Nephron progenitor cell (in vitro differentiated cells): ENCODE measurements around the gene LGALS7B.
"Not testable (repeated sequence)": the region's sequence is repeated elsewhere in the genome, so short reads cannot be mapped to it uniquely, and the experiment has no call there.

Experiments used
- DNase-seq: peaks from one replicate; pipeline ENCODE4 v3.0.0; 2021
- H3K27ac Mint-ChIP-seq: 2 replicates; pipeline ENCODE4 v1.8.0; 2021; ENCODE audit warnings: mild to moderate bottlenecking, moderate library complexity, mixed read lengths
- H3K27me3 Mint-ChIP-seq: 2 replicates; pipeline ENCODE4 v1.8.0; 2021; ENCODE audit warnings: mild to moderate bottlenecking, low read depth, mixed read lengths; ENCODE audit not compliant: poor library complexity
- H3K36me3 Mint-ChIP-seq: 2 replicates; pipeline ENCODE4 v1.8.0; 2021; ENCODE audit warnings: low read depth, mixed read lengths
- H3K4me1 Mint-ChIP-seq: 2 replicates; pipeline ENCODE4 v1.8.0; 2021; ENCODE audit warnings: mixed read lengths
- H3K4me3 Mint-ChIP-seq: 2 replicates; pipeline ENCODE4 v1.8.0; 2021; ENCODE audit warnings: mild to moderate bottlenecking, moderate library complexity, mixed read lengths
- H3K9me3 Mint-ChIP-seq: 2 replicates; pipeline ENCODE4 v1.8.0; 2021; ENCODE audit warnings: mild to moderate bottlenecking, moderate library complexity, mixed read lengths
- CTCF ChIP-seq: fragments of 200-600 bp; sonication (generic); IDR thresholded peaks from 2 replicates; pipeline ENCODE4 v1.5.0; 2021; ENCODE audit warnings: antibody characterized with exemption

LGALS7B gene

GRCh38 chr19:38769635-38770211 lies 19.3 kb upstream of the LGALS7B start:
- Mint-ChIP-seq H3K36me3 (no peaks in the 10 kb centered on the region), H3K27me3 (peaks cover 4% of the 10 kb centered on the region), H3K9me3 (peaks cover 4% of the 10 kb centered on the region), H3K4me3 (no peak overlapping the region), H3K27ac (no peak overlapping the region), H3K4me1 (peaks cover 11% of the 10 kb centered on the region)
- DNase-seq, result peak; percentile 87
- TF ChIP-seq CTCF, result peak; percentile 74

GRCh38 chr19:38770228-38770948 lies 18.6 kb upstream of the LGALS7B start:
- not testable (repeated sequence) for H3K9me3 Mint-ChIP-seq, H3K36me3 Mint-ChIP-seq, DNase-seq, H3K27me3 Mint-ChIP-seq, H3K4me3 Mint-ChIP-seq, H3K27ac Mint-ChIP-seq
- H3K4me1 Mint-ChIP-seq, result peaks cover 11% of the 10 kb centered on the region

- peaks cover 11% of the 10 kb centered on the region for H3K4me1 Mint-ChIP-seq
- H3K36me3 Mint-ChIP-seq, result not testable (repeated sequence)
Measured at GRCh38 chr19:38770949-38771275, 18.1 kb upstream of the LGALS7B start.

GRCh38 chr19:38771569-38771968 lies 17.4 kb upstream of the LGALS7B start:
- not testable (repeated sequence) for H3K4me3 Mint-ChIP-seq, H3K27ac Mint-ChIP-seq, H3K27me3 Mint-ChIP-seq

More at GRCh38 chr19:38770949-38771275, 18.1 kb upstream of the LGALS7B start:
- not testable (repeated sequence) for H3K27me3 Mint-ChIP-seq, H3K9me3 Mint-ChIP-seq, H3K4me3 Mint-ChIP-seq, DNase-seq, H3K27ac Mint-ChIP-seq

GRCh38 chr19:38773469-38774177 lies 15.4 kb upstream of the LGALS7B start, which contains the start of gene LGALS7:
Gene LGALS7, minus strand, starts transcription at chr19:38773517. Its CDS starts 25 bp downstream, at chr19:38773492.
- no peak for DNase-seq
- no peaks in the 10 kb centered on the region for H3K36me3 Mint-ChIP-seq
- H3K9me3 Mint-ChIP-seq, result no peaks in the 10 kb centered on the region
- H3K4me1 Mint-ChIP-seq, result peaks cover 11% of the 10 kb centered on the region
- H3K4me3 Mint-ChIP-seq, result peak within 1 kb of the TSS; percentile 35
- no peak for TF ChIP-seq CTCF
- H3K27me3 Mint-ChIP-seq, result no peaks in the 10 kb centered on the region
- peak within 1 kb of the TSS; percentile 10 for H3K27ac Mint-ChIP-seq

More at GRCh38 chr19:38771569-38771968, 17.4 kb upstream of the LGALS7B start:
- DNase-seq, H3K9me3 Mint-ChIP-seq, H3K36me3 Mint-ChIP-seq: not testable (repeated sequence)
- peaks cover 11% of the 10 kb centered on the region for H3K4me1 Mint-ChIP-seq

- Mint-ChIP-seq H3K27me3 (peaks cover 2% of the 10 kb centered on the region), H3K27ac (peak overlapping the region; percentile 10), H3K36me3 (no peaks in the 10 kb centered on the region), H3K4me1 (peaks cover 11% of the 10 kb centered on the region), H3K4me3 (peak overlapping the region; percentile 35), H3K9me3 (no peaks in the 10 kb centered on the region)
- DNase-seq, result no peak
- no peak for TF ChIP-seq CTCF
Measured at GRCh38 chr19:38774181-38774950, 14.6 kb upstream of the LGALS7B start.

- no peaks in the 10 kb centered on the region for H3K36me3 Mint-ChIP-seq
- TF ChIP-seq CTCF, result no peak
- no peak for DNase-seq
Measured at GRCh38 chr19:38778733-38779132, 10.3 kb upstream of the LGALS7B start.

More at GRCh38 chr19:38778733-38779132, 10.3 kb upstream of the LGALS7B start:
- H3K4me1 Mint-ChIP-seq, result peaks cover 8% of the 10 kb centered on the region
- H3K27me3 Mint-ChIP-seq, result peaks cover 26% of the 10 kb centered on the region
- H3K27ac Mint-ChIP-seq, result no peak overlapping the region
- no peak overlapping the region for H3K4me3 Mint-ChIP-seq
- H3K9me3 Mint-ChIP-seq, result no peaks in the 10 kb centered on the region
